Skin epidermis (tissue), 12 donors: ENCODE data around the gene LPAR5.
"Not testable (repeated sequence)": the region's sequence is repeated elsewhere in the genome, so short reads cannot be mapped to it uniquely, and the experiment has no call there.

Experiments used
- H3K27ac ChIP-seq, 21 experiments: fragments of 200-600 bp; sonication (generic) in 11 of 21; one replicate each; pipeline ENCODE4 v1.5.0; 2020; ENCODE audit warnings: mild to moderate bottlenecking in 3 of 21, inconsistent platforms in 2 of 21, moderate library complexity in 2 of 21
- H3K4me3 ChIP-seq, 7 experiments: fragments of 200-600 bp; sonication (generic) in 2 of 7; one replicate each; pipeline ENCODE4 v1.5.0; 2020; ENCODE audit warnings: inconsistent platforms in 2 of 7, mild to moderate bottlenecking in 2 of 7, moderate library complexity in 1 of 7

The LPAR5 gene

GRCh38 chr12:6612652-6613014 is 23.1 kb downstream of the LPAR5 start:
- H3K27ac ChIP-seq, result peak overlapping the region; percentile 34 to 94 (median 84)
- H3K4me3 ChIP-seq, result peak overlapping the region in 2 of 7 experiments; percentile 1 to 17

- H3K27ac ChIP-seq, result peak overlapping the region in 18 of 21 experiments; percentile 1 to 94 (median 86)
- H3K4me3 ChIP-seq, result peak overlapping the region in 1 of 7 experiments; percentile 17
Observed at GRCh38 chr12:6612247-6612646, 23.5 kb downstream of the LPAR5 start.

- H3K27ac ChIP-seq, result peak overlapping the region in 16 of 21 experiments; percentile 20 to 96 (median 50)
Observed at GRCh38 chr12:6608592-6609281, 27.0 kb downstream of the LPAR5 start.

GRCh38 chr12:6607751-6608591 is 27.8 kb downstream of the LPAR5 start:
- Histone ChIP-seq H3K4me3 (no peak overlapping the region), H3K27ac (peak overlapping the region in 18 of 21 experiments; percentile 5 to 96 (median 52))

More at GRCh38 chr12:6608592-6609281, 27.0 kb downstream of the LPAR5 start:
- H3K4me3 ChIP-seq, result no peak overlapping the region

GRCh38 chr12:6606331-6607131 is 29.2 kb downstream of the LPAR5 start:
- Histone ChIP-seq H3K27ac (peak overlapping the region; percentile 88 to 100 (median 97)), H3K4me3 (peak overlapping the region; percentile 72 to 98 (median 90))

GRCh38 chr12:6605421-6606330 is 30.1 kb downstream of the LPAR5 start:
- H3K4me3 ChIP-seq, result peak overlapping the region; percentile 72 to 98 (median 90)
- peak overlapping the region; percentile 88 to 100 (median 97) for H3K27ac ChIP-seq

GRCh38 chr12:6604259-6605029 is 31.3 kb downstream of the LPAR5 start:
- peak overlapping the region in 6 of 7 experiments; percentile 72 to 98 (median 91) for H3K4me3 ChIP-seq
- H3K27ac ChIP-seq, result peak overlapping the region in 16 of 21 experiments; percentile 33 to 100 (median 97)

- Histone ChIP-seq H3K27ac (peak overlapping the region in 18 of 21 experiments; percentile 9 to 99 (median 58)), H3K4me3 (peak overlapping the region in 3 of 7 experiments; percentile 7 to 86 (median 11))
Observed at GRCh38 chr12:6603095-6603567, 32.6 kb downstream of the LPAR5 start.

- peak overlapping the region in 16 of 21 experiments; percentile 9 to 99 (median 58) for H3K27ac ChIP-seq
- H3K4me3 ChIP-seq, result no peak overlapping the region
Observed at GRCh38 chr12:6602526-6602925, 33.2 kb downstream of the LPAR5 start.

GRCh38 chr12:6595673-6596072 is 40.1 kb downstream of the LPAR5 start:
- not testable (repeated sequence) for H3K4me3 ChIP-seq, H3K27ac ChIP-seq

GRCh38 chr12:6592087-6592486 is 43.7 kb downstream of the LPAR5 start:
- Histone ChIP-seq H3K27ac (no peak overlapping the region), H3K4me3 (no peak overlapping the region)

- H3K4me3 ChIP-seq, H3K27ac ChIP-seq: not testable (repeated sequence)
Observed at GRCh38 chr12:6586569-6586968, 49.2 kb downstream of the LPAR5 start.

GRCh38 chr12:6584293-6584692 is 51.5 kb downstream of the LPAR5 start:
- Histone ChIP-seq H3K4me3 (no peak overlapping the region), H3K27ac (no peak overlapping the region)

GRCh38 chr12:6582959-6583358 is 52.8 kb downstream of the LPAR5 start:
- Histone ChIP-seq H3K4me3 (no peak overlapping the region), H3K27ac (no peak overlapping the region)

- Histone ChIP-seq H3K4me3 (no peak overlapping the region), H3K27ac (no peak overlapping the region)
Observed at GRCh38 chr12:6582196-6582595, 53.6 kb downstream of the LPAR5 start.

GRCh38 chr12:6575648-6576047 is 60.1 kb downstream of the LPAR5 start:
- Histone ChIP-seq H3K4me3 (no peak overlapping the region), H3K27ac (no peak overlapping the region)

- Histone ChIP-seq H3K27ac (no peak overlapping the region), H3K4me3 (no peak overlapping the region)
Observed at GRCh38 chr12:6574576-6575295, 61.0 kb downstream of the LPAR5 start.
